GM19043 (cell line): Measurements from ENCODE around the gene LEKR1.

ENCODE experiments used
- ATAC-seq: cut with Tn5 transposase; IDR thresholded peaks from one replicate; pipeline ENCODE4 v1.9.1; 2021; ENCODE audit warnings: low read depth; ENCODE audit not compliant: unreplicated experiment

Gene LEKR1

DNA sequence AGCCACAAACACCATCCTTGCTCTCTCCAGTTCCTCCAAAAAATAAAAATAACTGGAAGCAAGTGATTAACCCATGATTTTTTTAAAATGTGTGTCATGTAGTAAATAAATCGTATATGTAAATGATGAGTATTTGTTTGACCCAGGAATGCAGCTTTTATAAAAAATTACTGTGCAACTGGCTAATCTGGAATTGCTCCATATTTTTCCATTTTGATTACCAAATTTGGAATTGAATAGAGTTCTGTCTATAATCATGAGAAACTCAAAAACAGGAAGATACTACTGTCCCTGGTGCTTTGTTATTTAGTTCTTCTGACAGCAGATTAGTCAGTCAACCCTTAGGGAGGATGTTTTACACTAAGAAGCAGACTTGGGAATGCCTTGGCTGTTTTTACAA lies 217.6 kb downstream of the LEKR1 start:
- no peak for ATAC-seq

DNA sequence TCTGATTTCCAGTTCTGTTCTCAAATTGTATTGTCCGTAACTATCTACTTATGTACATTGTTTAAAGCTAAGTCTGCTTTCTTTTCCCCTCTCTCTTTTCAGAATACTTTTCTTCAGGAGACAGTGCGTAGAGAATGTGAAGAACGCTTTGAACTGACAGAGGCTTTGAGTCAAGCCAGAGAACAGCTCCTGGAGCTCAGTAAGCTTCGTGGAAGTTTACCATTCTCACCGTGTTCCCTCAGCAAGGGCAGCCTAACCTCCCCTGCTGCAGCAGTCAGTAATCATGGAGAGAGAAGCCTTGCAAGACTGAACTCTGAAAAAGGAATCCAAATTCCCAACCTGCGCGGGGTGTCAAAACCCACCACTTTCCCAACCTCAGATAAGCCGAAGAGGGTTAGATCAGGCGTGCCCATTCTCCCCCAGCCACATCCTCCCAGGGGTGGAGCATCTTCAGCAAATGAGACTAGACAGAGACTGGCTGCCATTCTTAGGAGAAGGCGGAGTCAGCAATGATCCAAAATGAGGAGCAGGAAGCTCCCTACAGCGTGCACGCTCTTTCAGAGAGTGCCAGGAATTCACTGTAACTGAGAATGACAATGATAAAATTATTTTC lies 219.2 kb downstream of the LEKR1 start:
- ATAC-seq: no peak

- ATAC-seq: no peak
Measured at GRCh38 chr3:157046520-157046919, 220.4 kb downstream of the LEKR1 start.

DNA sequence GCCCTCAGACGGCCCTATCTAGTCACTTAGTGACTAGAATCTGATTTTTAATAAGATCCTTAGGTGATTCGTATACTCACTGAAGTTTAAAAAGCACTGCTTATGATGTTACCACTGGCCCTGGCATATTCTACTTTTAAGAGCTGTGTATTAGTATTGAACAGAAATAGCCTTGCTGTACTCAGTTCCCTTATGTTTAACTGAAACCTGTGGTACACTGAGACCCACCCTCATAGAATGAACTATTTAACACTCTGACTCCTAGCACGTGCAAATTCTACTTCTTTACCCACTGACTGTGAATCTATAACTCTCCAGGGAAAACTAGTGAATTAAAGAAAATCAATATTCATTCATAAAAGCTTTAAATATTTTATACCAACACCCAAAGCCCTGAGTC lies 224.9 kb downstream of the LEKR1 start:
- ATAC-seq: no peak

GRCh38 chr3:157051591-157051990 lies 225.4 kb downstream of the LEKR1 start:
- ATAC-seq: no peak

DNA sequence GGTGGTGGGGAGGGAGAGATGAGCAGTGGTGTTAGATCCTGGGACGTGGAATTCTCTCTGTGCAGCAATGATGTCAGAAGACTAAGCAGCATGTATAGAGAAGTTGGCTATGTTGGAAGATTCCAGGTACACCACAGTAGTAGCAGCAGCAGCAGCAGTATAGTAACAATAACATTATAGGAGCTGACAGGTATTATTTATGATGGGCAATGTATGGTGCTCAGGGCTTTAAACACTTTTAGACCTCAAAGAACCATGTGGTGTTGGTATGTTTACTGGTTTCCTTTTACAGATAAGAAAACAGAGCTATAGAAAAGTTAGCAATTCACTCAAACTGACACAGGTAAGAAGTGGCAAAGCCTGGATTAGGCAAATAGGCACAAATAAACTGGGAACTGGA lies 229.9 kb downstream of the LEKR1 start:
- ATAC-seq: no peak

GRCh38 chr3:157058392-157059071 lies 232.4 kb downstream of the LEKR1 start:
- ATAC-seq: no peak

DNA sequence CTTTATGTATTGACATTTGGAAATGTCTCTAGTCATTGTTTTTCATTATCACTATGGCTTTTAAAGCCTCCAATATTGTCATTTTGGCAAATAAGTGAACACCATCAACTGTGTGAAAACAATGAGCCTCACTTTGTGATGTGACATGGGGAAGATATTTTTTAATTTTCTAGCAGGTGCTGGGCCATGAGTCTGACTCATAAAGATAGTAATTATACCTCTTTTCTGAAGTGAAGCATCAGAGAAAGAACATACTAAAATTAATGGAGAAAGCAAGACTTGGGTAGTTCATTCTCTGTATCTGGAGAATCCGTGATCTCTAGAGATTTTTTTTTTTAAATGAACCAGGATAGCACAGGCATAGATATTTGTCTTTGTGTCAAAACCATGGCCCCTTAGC lies 233.0 kb downstream of the LEKR1 start:
- no peak for ATAC-seq

GRCh38 chr3:157059661-157060060 lies 233.5 kb downstream of the LEKR1 start:
- ATAC-seq: peak; percentile 44

- ATAC-seq: no peak
Measured at GRCh38 chr3:157061265-157061664, 235.1 kb downstream of the LEKR1 start.

DNA sequence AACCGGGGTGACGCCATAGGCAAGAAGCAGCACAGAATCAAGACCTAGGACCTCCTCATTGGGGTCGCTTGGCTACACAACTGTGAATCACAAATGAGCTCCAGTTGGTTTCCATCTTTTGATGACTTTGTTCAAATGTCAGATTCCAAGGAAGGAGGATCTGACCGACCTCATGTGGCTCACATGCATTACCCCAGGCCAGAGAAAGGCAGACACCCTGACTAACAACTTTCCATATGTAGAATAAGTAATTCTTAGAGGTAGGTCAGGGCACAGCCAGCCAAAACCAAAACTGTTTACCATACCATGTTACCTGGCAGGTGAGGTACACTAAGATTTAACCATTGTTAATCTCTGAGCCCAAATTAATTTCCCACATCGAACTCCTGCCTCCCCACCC lies 237.3 kb downstream of the LEKR1 start:
- ATAC-seq: no peak

DNA sequence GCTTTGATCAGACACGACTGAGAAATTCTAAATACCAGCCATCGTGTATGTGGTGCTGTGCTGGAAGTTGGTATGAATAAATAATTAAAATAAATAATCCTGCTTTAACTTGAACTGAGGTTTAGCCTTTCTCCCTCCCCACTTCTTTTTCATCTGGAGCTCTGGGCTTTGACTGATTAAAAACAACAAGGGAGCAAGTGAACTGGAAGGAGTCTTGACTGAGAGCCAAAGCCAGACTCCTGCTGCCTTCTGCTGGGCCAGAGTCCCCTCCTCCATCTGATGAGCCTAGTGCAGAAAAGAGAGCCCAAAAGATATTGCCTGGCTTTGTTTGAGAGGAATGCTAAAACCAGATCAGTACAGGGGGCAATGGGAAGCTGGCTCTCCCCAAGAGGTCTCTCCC lies 237.8 kb downstream of the LEKR1 start:
- ATAC-seq: peak; percentile 11

DNA sequence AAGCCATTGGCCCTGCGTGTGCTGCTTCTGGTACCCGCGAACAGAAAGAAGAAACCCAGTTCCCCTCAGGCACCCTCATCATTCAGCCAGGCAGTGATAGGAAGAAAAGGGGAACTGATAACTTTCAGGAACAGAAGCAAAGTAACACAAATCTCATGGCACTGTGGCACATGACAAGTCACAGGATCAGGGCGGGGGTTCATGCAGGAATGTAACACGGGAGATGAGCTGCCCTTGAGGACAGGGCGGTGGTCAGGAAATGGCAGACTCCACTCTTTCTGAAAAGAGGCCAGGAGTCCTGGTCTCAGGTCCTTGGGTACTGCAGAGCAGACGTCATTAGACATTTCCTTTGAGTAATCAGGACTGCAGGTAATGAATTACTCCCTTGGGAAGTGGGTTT lies 238.2 kb downstream of the LEKR1 start:
- peak; percentile 74 for ATAC-seq

GRCh38 chr3:157065201-157065600 lies 239.0 kb downstream of the LEKR1 start:
- no peak for ATAC-seq

- no peak for ATAC-seq
Measured at GRCh38 chr3:157066335-157067098, 240.4 kb downstream of the LEKR1 start.

- ATAC-seq: peak; percentile 40
Measured at GRCh38 chr3:157067114-157067513, 241.0 kb downstream of the LEKR1 start.

- ATAC-seq: no peak
Measured at GRCh38 chr3:157069406-157069805, 243.3 kb downstream of the LEKR1 start.

- ATAC-seq: no peak
Measured at GRCh38 chr3:157069846-157070677, 243.9 kb downstream of the LEKR1 start.

DNA sequence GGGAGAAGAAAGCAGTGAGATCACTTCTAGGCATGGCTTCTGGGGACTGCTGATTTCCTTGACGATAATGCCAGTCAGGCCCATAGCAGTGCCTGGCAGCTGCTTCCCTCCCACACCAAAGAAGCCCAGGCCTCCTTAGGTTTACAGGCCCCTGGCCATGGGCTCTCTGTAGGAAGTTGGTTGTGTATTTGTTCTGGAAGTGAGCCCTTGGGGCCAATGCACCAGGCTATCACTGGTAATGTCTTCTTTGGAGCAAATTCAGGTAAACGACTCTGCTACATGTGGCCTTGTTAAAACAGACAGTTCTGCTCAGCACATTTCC lies 244.5 kb downstream of the LEKR1 start:
- no peak for ATAC-seq

- ATAC-seq: no peak
Measured at GRCh38 chr3:157071744-157072525, 245.8 kb downstream of the LEKR1 start.
